KOPT-K1 (cell line): ENCODE measurements around the gene IL17RD.

Source experiments
- H3K27ac ChIP-seq: fragments of 200-600 bp; sonication (generic); 2 replicates; pipeline ENCODE4 v1.5.1; 2016; ENCODE audit warnings: antibody characterized with exemption, mild to moderate bottlenecking, low read depth, low read length; ENCODE audit not compliant: poor library complexity, severe bottlenecking
- H3K36me3 ChIP-seq: fragments of 200-600 bp; sonication (generic); 2 replicates; pipeline ENCODE4 v1.5.1; 2017; ENCODE audit warnings: antibody characterized with exemption, mild to moderate bottlenecking, low read length, moderate library complexity; ENCODE audit not compliant: insufficient read depth
- H3K9me3 ChIP-seq: fragments of 200-600 bp; sonication (generic); 2 replicates; pipeline ENCODE4 v1.5.1; 2017; ENCODE audit warnings: antibody characterized with exemption, low read length, mild to moderate bottlenecking; ENCODE audit not compliant: insufficient read depth, poor library complexity, severe bottlenecking

The IL17RD gene

GRCh38 chr3:57079474-57079831 lies 85.7 kb downstream of the IL17RD start:
- Histone ChIP-seq H3K27ac (no peak overlapping the region), H3K36me3 (no peaks in the 10 kb centered on the region), H3K9me3 (no peaks in the 10 kb centered on the region)

GRCh38 chr3:57078635-57079473 lies 86.3 kb downstream of the IL17RD start:
- Histone ChIP-seq H3K36me3 (no peaks in the 10 kb centered on the region), H3K27ac (no peak overlapping the region), H3K9me3 (no peaks in the 10 kb centered on the region)

- H3K36me3 ChIP-seq = no peaks in the 10 kb centered on the region
- H3K9me3 ChIP-seq = no peaks in the 10 kb centered on the region
- no peak overlapping the region for H3K27ac ChIP-seq
Measured at GRCh38 chr3:57078344-57078634, 86.9 kb downstream of the IL17RD start.

DNA sequence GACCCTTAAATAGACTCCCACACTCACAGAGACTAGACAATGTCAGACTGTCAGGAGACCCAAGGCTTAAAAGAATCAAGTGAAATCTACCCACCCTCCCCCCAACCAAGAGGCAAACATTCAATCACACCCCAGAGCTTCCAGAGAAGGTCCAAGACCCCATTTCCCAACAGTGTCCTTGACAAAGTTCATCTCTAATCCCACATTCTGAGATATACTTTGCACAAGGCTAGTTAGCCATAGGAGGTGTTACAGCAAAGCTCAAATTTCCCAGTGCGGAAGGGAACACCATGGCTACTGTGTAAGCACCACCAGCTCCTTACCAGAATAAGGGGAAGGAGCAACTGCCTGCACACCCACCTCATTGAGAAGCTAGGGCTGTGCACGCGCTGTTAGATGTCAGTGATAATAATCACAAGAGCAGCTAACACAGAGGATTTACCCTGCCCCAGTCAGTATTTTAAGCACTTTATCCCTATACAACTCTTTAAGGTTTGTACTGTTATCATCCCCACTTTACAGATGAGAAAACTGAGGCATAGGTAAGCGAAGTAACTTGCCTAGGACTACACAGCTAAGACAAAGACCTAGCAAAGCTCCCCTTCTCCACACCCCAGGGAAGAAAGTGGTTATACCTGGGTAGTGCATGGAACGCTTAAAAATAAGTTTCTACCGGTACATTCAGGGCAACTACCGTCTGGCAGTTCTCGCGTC lies 87.4 kb downstream of the IL17RD start:
- Histone ChIP-seq H3K9me3 (no peaks in the 10 kb centered on the region), H3K27ac (no peak overlapping the region), H3K36me3 (no peaks in the 10 kb centered on the region)

DNA sequence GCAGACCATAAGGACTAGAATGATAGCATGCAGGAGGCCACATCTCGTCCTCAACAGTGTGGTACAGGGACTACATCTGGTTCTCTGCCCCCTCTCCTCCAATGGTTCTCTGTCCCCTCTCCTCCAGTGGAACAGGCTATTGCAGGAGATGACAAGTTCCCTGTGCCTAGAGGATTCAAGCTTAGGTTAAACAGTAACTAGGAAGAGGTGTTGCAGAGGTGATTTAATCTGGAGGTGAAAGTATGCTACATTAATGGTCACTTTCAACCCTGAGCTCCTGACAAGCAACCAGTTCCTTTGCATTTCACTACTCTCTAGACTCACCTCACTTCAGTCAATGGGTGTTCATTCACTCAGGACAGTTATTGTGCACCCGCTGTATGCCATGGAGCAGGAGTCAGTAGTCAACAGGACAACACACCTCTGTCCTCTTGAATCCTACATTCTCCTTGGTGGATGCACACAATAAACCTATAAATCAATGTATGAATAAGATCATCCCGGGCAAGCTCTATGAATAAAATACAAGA lies 88.7 kb downstream of the IL17RD start:
- Histone ChIP-seq H3K9me3 (no peaks in the 10 kb centered on the region), H3K36me3 (no peaks in the 10 kb centered on the region), H3K27ac (no peak overlapping the region)

- H3K9me3 ChIP-seq = peaks cover 10% of the 10 kb centered on the region
- no peaks in the 10 kb centered on the region for H3K36me3 ChIP-seq
- no peak overlapping the region for H3K27ac ChIP-seq
Measured at GRCh38 chr3:57074135-57074534, 91.0 kb downstream of the IL17RD start.

- H3K36me3 ChIP-seq = no peaks in the 10 kb centered on the region
- no peak overlapping the region for H3K27ac ChIP-seq
- H3K9me3 ChIP-seq = peaks cover 10% of the 10 kb centered on the region
Measured at GRCh38 chr3:57073628-57074027, 91.5 kb downstream of the IL17RD start.

DNA sequence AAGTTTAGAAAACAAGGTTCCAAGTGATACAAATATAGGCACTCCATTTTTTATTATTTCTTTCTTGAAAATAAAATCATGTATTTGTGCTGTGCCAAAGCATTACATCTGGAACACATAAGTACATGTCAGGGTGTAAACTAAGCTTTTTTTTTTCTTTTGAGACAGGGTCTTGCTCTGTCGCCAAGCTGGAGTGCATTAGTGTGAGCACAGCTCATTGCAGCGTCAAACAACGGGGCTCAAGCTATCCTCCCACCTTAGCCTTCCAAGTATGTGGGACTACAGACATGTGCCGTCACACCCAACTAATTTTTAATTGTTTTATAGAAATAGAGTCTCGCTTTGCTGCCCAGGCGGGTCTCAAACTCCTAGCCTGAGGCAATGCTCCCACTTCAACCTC lies 95.7 kb downstream of the IL17RD start:
- H3K9me3 ChIP-seq = peaks cover 10% of the 10 kb centered on the region
- no peak overlapping the region for H3K27ac ChIP-seq

GRCh38 chr3:57068437-57069089 lies 96.6 kb downstream of the IL17RD start:
- peaks cover 10% of the 10 kb centered on the region for H3K9me3 ChIP-seq
- H3K36me3 ChIP-seq = no peaks in the 10 kb centered on the region
- H3K27ac ChIP-seq = no peak overlapping the region

More for the DNA sequence above, 95.7 kb downstream of the IL17RD start:
- H3K36me3 ChIP-seq = no peaks in the 10 kb centered on the region

DNA sequence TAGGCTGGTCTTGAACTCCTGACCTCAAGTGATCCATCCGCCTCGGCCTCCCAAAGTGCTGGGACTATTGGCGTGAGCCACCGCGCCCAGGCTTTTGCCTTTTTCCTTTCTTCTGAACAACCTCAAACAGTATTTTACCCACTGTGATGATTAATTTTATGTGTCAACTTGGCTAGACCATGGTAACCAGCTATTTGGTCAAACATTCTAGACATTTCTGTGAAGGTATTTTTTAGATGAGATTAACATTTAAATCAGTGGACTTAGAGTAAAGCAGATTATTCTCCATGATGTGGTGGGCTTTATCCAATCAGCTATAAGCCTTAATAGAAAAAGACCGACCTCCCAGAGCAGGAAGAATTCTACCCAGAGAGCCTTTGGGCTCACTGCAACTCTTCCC lies 98.7 kb downstream of the IL17RD start:
- Histone ChIP-seq H3K9me3 (peaks cover 10% of the 10 kb centered on the region), H3K27ac (no peak overlapping the region), H3K36me3 (no peaks in the 10 kb centered on the region)

DNA sequence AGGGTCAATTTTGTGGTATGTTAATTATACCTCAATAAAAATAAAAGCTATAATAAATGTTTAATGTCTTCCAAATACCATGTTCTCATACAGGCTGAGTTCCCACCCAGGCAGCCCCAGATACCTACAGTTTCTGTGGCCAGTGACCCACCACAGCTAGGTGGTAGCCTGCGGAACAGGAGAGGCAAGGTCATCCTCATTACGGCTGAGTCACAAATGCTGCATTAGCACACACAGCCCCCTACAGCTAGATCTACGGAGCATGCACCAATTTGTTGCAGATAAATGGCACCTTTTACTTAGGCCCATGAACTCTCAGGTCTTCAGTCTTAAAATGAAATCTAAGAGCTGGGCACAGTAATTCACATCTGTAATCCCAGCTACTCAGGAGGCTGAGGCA lies 99.6 kb downstream of the IL17RD start:
- Histone ChIP-seq H3K36me3 (no peaks in the 10 kb centered on the region), H3K9me3 (peaks cover 5% of the 10 kb centered on the region), H3K27ac (no peak overlapping the region)

- no peak overlapping the region for H3K27ac ChIP-seq
- H3K36me3 ChIP-seq = no peaks in the 10 kb centered on the region
- H3K9me3 ChIP-seq = no peaks in the 10 kb centered on the region
Measured at GRCh38 chr3:57064572-57064971, 100.6 kb downstream of the IL17RD start.

GRCh38 chr3:57064001-57064400 lies 101.2 kb downstream of the IL17RD start:
- Histone ChIP-seq H3K9me3 (no peaks in the 10 kb centered on the region), H3K36me3 (no peaks in the 10 kb centered on the region), H3K27ac (no peak overlapping the region)

DNA sequence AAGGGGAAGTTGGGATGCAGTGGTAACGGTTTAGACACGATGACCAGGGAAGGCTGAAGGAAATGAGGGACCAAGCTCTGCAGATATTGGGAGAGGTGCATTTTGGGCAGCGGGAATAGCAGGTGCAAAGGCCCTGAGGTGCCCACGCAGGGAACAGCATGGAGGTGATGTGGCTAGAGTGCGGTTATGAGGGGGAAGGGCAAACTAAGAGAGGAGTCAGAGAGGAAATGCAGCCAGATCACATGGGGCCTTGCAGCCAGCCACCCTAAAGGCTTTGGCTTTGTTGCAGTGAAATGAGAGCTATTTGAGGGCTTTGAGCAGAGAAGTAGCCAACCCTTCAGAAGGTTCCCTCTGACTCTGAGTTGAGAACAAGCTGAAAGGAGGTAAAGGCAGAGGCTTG lies 102.1 kb downstream of the IL17RD start:
- Histone ChIP-seq H3K9me3 (no peaks in the 10 kb centered on the region), H3K27ac (no peak overlapping the region), H3K36me3 (no peaks in the 10 kb centered on the region)

- Histone ChIP-seq H3K9me3 (no peaks in the 10 kb centered on the region), H3K36me3 (no peaks in the 10 kb centered on the region), H3K27ac (no peak overlapping the region)
Measured at GRCh38 chr3:57062101-57062631, 103.0 kb downstream of the IL17RD start.
